Neural progenitor cell (in vitro differentiated cells): ENCODE results near the gene CREB5. TPM values are rescaled to one million over a fixed set of nuclear protein-coding genes. Genes with fewer than 3 reads are reported as not detected.
A peak's percentile ranks its signal among the peaks of the same experiment; 100 is the strongest.

Source experiments
- DNase-seq: peaks from one replicate; pipeline ENCODE4 v3.0.0-alpha.2; 2016; ENCODE audit warnings: low spot score
- H2AFZ ChIP-seq: fragments of 200-600 bp; sonication (generic); replicated peaks from 2 replicates; pipeline ENCODE4 v1.6.1; 2016; ENCODE audit warnings: antibody characterized with exemption
- H3F3A ChIP-seq: fragments of 200-600 bp; sonication (generic); 2 replicates; pipeline ENCODE4 v1.6.1; 2016; ENCODE audit warnings: antibody characterized with exemption, low read depth
- H3K27ac ChIP-seq: fragments of 200-600 bp; sonication (generic); 2 replicates; pipeline ENCODE4 v1.5.1; 2016; ENCODE audit warnings: mild to moderate bottlenecking
- H3K27me3 ChIP-seq: fragments of 200-600 bp; sonication (generic); 2 replicates; pipeline ENCODE4 v1.6.1; 2016; ENCODE audit warnings: mild to moderate bottlenecking, moderate library complexity
- H3K36me3 ChIP-seq: fragments of 200-600 bp; sonication (generic); 2 replicates; pipeline ENCODE4 v1.5.1; 2016
- H3K4me1 ChIP-seq: fragments of 200-600 bp; sonication (generic); 2 replicates; pipeline ENCODE4 v1.6.1; 2016; ENCODE audit warnings: mixed run types
- H3K4me2 ChIP-seq: fragments of 200-600 bp; sonication (generic); 2 replicates; pipeline ENCODE4 v1.6.1; 2016
- H3K4me3 ChIP-seq: fragments of 200-600 bp; sonication (generic); 2 replicates; pipeline ENCODE4 v1.5.1; 2016
- H3K79me2 ChIP-seq: fragments of 200-600 bp; sonication (generic); 2 replicates; pipeline ENCODE4 v1.6.1; 2016; ENCODE audit warnings: low read depth
- H3K9ac ChIP-seq: fragments of 200-600 bp; sonication (generic); 2 replicates; pipeline ENCODE4 v1.6.1; 2016
- H3K9me3 ChIP-seq: fragments of 200-600 bp; sonication (generic); 2 replicates; pipeline ENCODE4 v1.5.1; 2016; ENCODE audit warnings: low read depth
- H4K20me1 ChIP-seq: fragments of 200-600 bp; sonication (generic); 2 replicates; pipeline ENCODE4 v1.6.1; 2016; ENCODE audit warnings: low read depth
- H3K27ac Mint-ChIP-seq: 3 replicates; pipeline ENCODE4 v1.8.0; 2021; ENCODE audit warnings: mixed read lengths
- H3K27me3 Mint-ChIP-seq: 2 replicates; pipeline ENCODE4 v1.8.0; 2022; ENCODE audit warnings: low read depth, mild to moderate bottlenecking, inconsistent platforms, moderate library complexity, mixed read lengths; ENCODE audit not compliant: insufficient read depth
- H3K36me3 Mint-ChIP-seq: 3 replicates; pipeline ENCODE4 v1.8.0; 2021; ENCODE audit warnings: mixed read lengths
- H3K4me1 Mint-ChIP-seq: 3 replicates; pipeline ENCODE4 v1.8.0; 2021; ENCODE audit warnings: mixed read lengths
- H3K4me3 Mint-ChIP-seq: 3 replicates; pipeline ENCODE4 v1.8.0; 2021; ENCODE audit warnings: mild to moderate bottlenecking, moderate library complexity, mixed read lengths
- H3K9me3 Mint-ChIP-seq: 3 replicates; pipeline ENCODE4 v1.8.0; 2020; ENCODE audit warnings: mixed read lengths
- CTCF ChIP-seq: fragments of 200-600 bp; sonication (generic); IDR thresholded peaks from 2 replicates; pipeline ENCODE4 v1.5.1; 2017; ENCODE audit warnings: antibody characterized with exemption, mild to moderate bottlenecking
- EZH2 ChIP-seq: fragments of 200-600 bp; sonication (generic); IDR thresholded peaks from 2 replicates; pipeline ENCODE4 v1.6.1; 2017; ENCODE audit warnings: antibody characterized with exemption, mild to moderate bottlenecking, moderate library complexity
- EZH2phosphoT487 ChIP-seq: fragments of 200-600 bp; sonication (generic); IDR thresholded peaks from 2 replicates; pipeline ENCODE4 v1.6.1; 2017; ENCODE audit warnings: antibody characterized with exemption
- total RNA-seq: library from RNA; depleted of rRNA; stranded (reverse); fragments of >200 nt; gene quantifications from 2 replicates; pipeline ENCODE4 v1.2.3, GENCODE V29; 2015; ENCODE audit warnings: low replicate concordance

The CREB5 gene
- total RNA-seq, 1 donor from 2014 or later = 1.2 TPM

DNA sequence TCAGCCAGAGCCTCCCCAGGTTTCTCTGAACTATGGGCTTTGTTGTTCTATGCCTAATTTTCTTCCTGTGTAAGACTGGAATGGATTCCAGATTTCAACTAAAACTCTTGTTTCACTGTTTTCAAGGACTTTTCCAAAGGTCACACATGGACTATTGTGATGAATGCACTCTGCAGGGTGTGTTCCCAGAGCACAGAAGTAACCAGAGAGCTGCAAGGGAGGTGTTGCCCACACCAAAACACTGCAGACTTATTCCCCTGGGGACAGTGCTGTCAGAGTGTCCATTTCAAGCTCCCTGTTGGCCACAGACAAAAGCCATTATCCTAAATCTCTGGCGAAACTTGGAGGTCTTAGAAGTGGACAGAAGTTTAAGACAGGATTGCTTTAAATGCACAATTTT is 314.2 kb downstream of the CREB5 start:
- Histone ChIP-seq H3K4me2 (peak overlapping the region; percentile 46), H4K20me1 (no peaks in the 10 kb centered on the region), H3K27ac (no peak overlapping the region), H3K4me3 (no peak overlapping the region), H3K4me1 (peaks cover 73% of the 10 kb centered on the region), H2AFZ (no peak overlapping the region), H3K36me3 (no peaks in the 10 kb centered on the region), H3K27me3 (no peaks in the 10 kb centered on the region), H3K9ac (no peak overlapping the region), H3K79me2 (no peaks in the 10 kb centered on the region), H3K9me3 (no peaks in the 10 kb centered on the region), H3F3A (peaks cover 8% of the 10 kb centered on the region)
- Mint-ChIP-seq H3K4me1 (peaks cover 63% of the 10 kb centered on the region), H3K27ac (peak overlapping the region; percentile 94), H3K4me3 (no peak overlapping the region), H3K27me3 (no peaks in the 10 kb centered on the region), H3K36me3 (no peaks in the 10 kb centered on the region), H3K9me3 (no peaks in the 10 kb centered on the region)
- DNase-seq = peak; percentile 23
- no peak for TF ChIP-seq EZH2
- no peak for TF ChIP-seq CTCF
- TF ChIP-seq EZH2phosphoT487 = no peak

DNA sequence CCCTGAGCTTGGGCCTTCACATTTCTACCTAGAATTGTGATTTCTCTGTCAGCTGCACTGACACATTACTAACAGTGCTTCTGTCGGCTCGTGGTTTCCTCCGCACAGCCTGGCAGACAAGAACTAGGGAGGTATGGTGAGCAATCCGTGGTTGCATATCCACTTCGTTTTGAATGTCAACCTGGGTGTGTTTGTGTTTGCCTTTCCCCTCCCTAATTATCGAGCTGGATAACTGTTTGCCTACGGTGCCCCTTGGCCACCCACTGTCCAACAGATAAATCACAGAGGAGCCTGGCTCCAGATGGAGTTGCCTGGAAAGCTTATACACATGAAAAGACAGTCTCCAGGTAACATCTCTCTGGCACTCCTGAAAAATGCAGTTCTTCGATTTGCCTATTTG is 317.0 kb downstream of the CREB5 start:
- H3K27ac Mint-ChIP-seq = no peak overlapping the region
- H3K4me1 Mint-ChIP-seq = peaks cover 59% of the 10 kb centered on the region
- H3K9me3 ChIP-seq = no peaks in the 10 kb centered on the region
- H2AFZ ChIP-seq = no peak overlapping the region
- no peaks in the 10 kb centered on the region for H3K27me3 ChIP-seq
- no peak overlapping the region for H3K9ac ChIP-seq
- H3K4me3 ChIP-seq = no peak overlapping the region
- no peak overlapping the region for H3K4me2 ChIP-seq
- no peaks in the 10 kb centered on the region for H4K20me1 ChIP-seq
- H3K79me2 ChIP-seq = no peaks in the 10 kb centered on the region
- no peak for DNase-seq
- peaks cover 3% of the 10 kb centered on the region for H3K36me3 Mint-ChIP-seq
- peaks cover 3% of the 10 kb centered on the region for H3K27me3 Mint-ChIP-seq
- peaks cover 53% of the 10 kb centered on the region for H3K4me1 ChIP-seq
- no peak overlapping the region for H3K27ac ChIP-seq
- no peak overlapping the region for H3K4me3 Mint-ChIP-seq
- H3K9me3 Mint-ChIP-seq = no peaks in the 10 kb centered on the region
- H3F3A ChIP-seq = no peaks in the 10 kb centered on the region
- H3K36me3 ChIP-seq = no peaks in the 10 kb centered on the region
- no peak for TF ChIP-seq CTCF
- no peak for TF ChIP-seq EZH2
- TF ChIP-seq EZH2phosphoT487 = no peak

- Histone ChIP-seq H3K4me2 (no peak overlapping the region), H3K27ac (no peak overlapping the region), H3F3A (no peaks in the 10 kb centered on the region), H3K79me2 (no peaks in the 10 kb centered on the region), H3K4me1 (peaks cover 52% of the 10 kb centered on the region), H3K4me3 (no peak overlapping the region), H3K27me3 (no peaks in the 10 kb centered on the region), H3K36me3 (no peaks in the 10 kb centered on the region), H3K9ac (no peak overlapping the region), H2AFZ (no peak overlapping the region), H4K20me1 (no peaks in the 10 kb centered on the region), H3K9me3 (no peaks in the 10 kb centered on the region)
- Mint-ChIP-seq H3K27me3 (peaks cover 3% of the 10 kb centered on the region), H3K27ac (no peak overlapping the region), H3K9me3 (no peaks in the 10 kb centered on the region), H3K4me3 (no peak overlapping the region), H3K4me1 (peaks cover 58% of the 10 kb centered on the region), H3K36me3 (peaks cover 3% of the 10 kb centered on the region)
- TF ChIP-seq CTCF (no peak), EZH2 (no peak), EZH2phosphoT487 (no peak)
- DNase-seq = no peak
These were observed 317.4 kb downstream of the CREB5 start for GRCh38 chr7:28729727-28730126.
